HCT116 (cell line): Measurements from ENCODE around the gene TSPAN11. TPM values are rescaled to one million over a fixed set of nuclear protein-coding genes. Genes with fewer than 3 reads are reported as not detected.

Experiments
- ATAC-seq: fragments of 200-7000 bp; cut with Tn5 transposase; 2 replicates; pipeline ENCODE4 v1.9.1; 2020; ENCODE audit warnings: mild to moderate bottlenecking, moderate library complexity
- BruUV-seq: library from RNA; stranded (reverse); fragments of 400-500 nt; replicated peaks from 2 replicates; lab custom pipeline; 2021; lab: Mats Ljungman, UMichigan
- CTCF ChIA-PET: fragments of 300-600 bp; sonication (Branson Sonifier 250); formaldehyde crosslinking; loops from one replicate; lab custom pipeline; 2021; ENCODE audit warnings: antibody characterized with exemption; lab: Charles Lee
- POLR2A ChIA-PET: fragments of 300-600, 350-600 bp; sonication (Branson Sonifier 250); formaldehyde crosslinking; loops from one replicate; lab custom pipeline; 2021; ENCODE audit warnings: antibody characterized with exemption; lab: Charles Lee
- RAD21 ChIA-PET, 2 experiments: fragments of 300-600 bp; sonication (Branson Sonifier 250); formaldehyde crosslinking; loops; one replicate each; lab custom pipeline; 2023; ENCODE audit warnings: low total read pairs in 2 of 2; ENCODE audit not compliant: uncharacterized antibody in 2 of 2, unreplicated experiment in 2 of 2, low non-redundant PET in 1 of 2; lab: Charles Lee
- DNase-seq: peaks from one replicate; pipeline ENCODE4 v3.0.0-alpha.2; 2010; ENCODE audit warnings: low read depth, low spot score
- H2AFZ ChIP-seq: fragments of 200-600 bp; shearing (Covaris generic), sonication (generic); 2 replicates; pipeline ENCODE4 v1.6.1; 2017; ENCODE audit warnings: low read depth, mixed run types, mixed read lengths, antibody characterized with exemption, low read length; ENCODE audit not compliant: poor library complexity, severe bottlenecking
- H3K27ac ChIP-seq: 2 replicates; pipeline ENCODE4 v1.5.1; 2012; ENCODE audit warnings: low read depth, low read length
- H3K27me3 ChIP-seq: fragments of 200-600 bp; sonication (generic); 2 replicates; pipeline ENCODE4 v1.6.1; 2016; ENCODE audit warnings: mixed run types, low read length, mixed read lengths; ENCODE audit not compliant: insufficient read depth
- H3K36me3 ChIP-seq, 2 experiments: fragments of 200-500 bp in 1 of 2; fragments of 200-600 bp in 1 of 2; sonication (Bioruptor generic) in 1 of 2; sonication (generic) in 1 of 2; 2 replicates each; pipeline versions ENCODE4 v1.5.1 to v1.6.1; 2014 to 2016; ENCODE audit warnings: low read length in 2 of 2, inconsistent platforms in 1 of 2, mixed read lengths in 1 of 2, mixed run types in 1 of 2; ENCODE audit not compliant: insufficient read depth in 2 of 2, control insufficient read depth in 1 of 2
- H3K4me1 ChIP-seq, 2 experiments: fragments of 200-600 bp in 1 of 2; sonication (generic) in 1 of 2; 2 replicates each; pipeline versions ENCODE4 v1.5.1 to v1.6.1; 2012 to 2017; ENCODE audit warnings: low read length in 2 of 2, inconsistent platforms in 1 of 2, mild to moderate bottlenecking in 1 of 2, mixed read lengths in 1 of 2, mixed run types in 1 of 2, moderate library complexity in 1 of 2; ENCODE audit not compliant: insufficient read depth in 2 of 2, control insufficient read depth in 1 of 2
- H3K4me2 ChIP-seq: fragments of 200-600 bp; sonication (generic); 2 replicates; pipeline ENCODE4 v1.6.1; 2017; ENCODE audit warnings: mixed run types, low read length, mixed read lengths
- H3K4me3 ChIP-seq, 2 experiments: fragments of 200-600 bp in 1 of 2; sonication (generic) in 1 of 2; replicated peaks in 1 of 2; 2 replicates each; pipeline ENCODE4 v1.5.1; 2011 to 2016; ENCODE audit warnings: low read length in 2 of 2, control low read depth in 1 of 2, low read depth in 1 of 2, mild to moderate bottlenecking in 1 of 2, mixed read lengths in 1 of 2, mixed run types in 1 of 2
- H3K79me2 ChIP-seq: fragments of 200-600 bp; sonication (generic); 2 replicates; pipeline ENCODE4 v1.6.1; 2017; ENCODE audit warnings: mild to moderate bottlenecking, mixed run types, low read length, moderate library complexity, mixed read lengths; ENCODE audit not compliant: insufficient read depth
- H3K9ac ChIP-seq: fragments of 200-600 bp; sonication (generic); 2 replicates; pipeline ENCODE4 v1.6.1; 2016; ENCODE audit warnings: low read length, mixed read lengths
- H3K9me2 ChIP-seq: fragments of 200-600 bp; sonication (generic), shearing (Covaris generic); 2 replicates; pipeline ENCODE4 v1.6.1; 2017; ENCODE audit warnings: mixed run types, mild to moderate bottlenecking, moderate library complexity; ENCODE audit not compliant: insufficient read depth
- H3K9me3 ChIP-seq, 2 experiments: fragments of 200-500 bp in 1 of 2; fragments of 200-600 bp in 1 of 2; sonication (Bioruptor generic) in 1 of 2; sonication (generic) in 1 of 2; 2 replicates each; pipeline ENCODE4 v1.6.1; 2014 to 2017; ENCODE audit warnings: low read length in 2 of 2, mixed read lengths in 2 of 2, inconsistent platforms in 1 of 2, low read depth in 1 of 2, mild to moderate bottlenecking in 1 of 2, mixed run types in 1 of 2, moderate library complexity in 1 of 2; ENCODE audit not compliant: control insufficient read depth in 1 of 2, insufficient read depth in 1 of 2
- H4K20me1 ChIP-seq: fragments of 200-600 bp; sonication (generic), shearing (Covaris generic); 2 replicates; pipeline ENCODE4 v1.6.1; 2017; ENCODE audit warnings: mixed run types, mild to moderate bottlenecking, moderate library complexity; ENCODE audit not compliant: insufficient read depth
- ATF3 ChIP-seq: IDR thresholded peaks from 2 replicates; pipeline ENCODE4 v1.6.1; 2012
- CBX3 ChIP-seq: IDR thresholded peaks from 2 replicates; pipeline ENCODE4 v1.6.1; 2012; ENCODE audit warnings: low read depth
- CEBPB ChIP-seq: IDR thresholded peaks from 2 replicates; pipeline ENCODE4 v1.6.1; 2012; ENCODE audit warnings: low read depth
- EGR1 ChIP-seq: IDR thresholded peaks from 2 replicates; pipeline ENCODE4 v1.6.1; 2012; ENCODE audit warnings: low read depth
- ELF1 ChIP-seq: IDR thresholded peaks from 2 replicates; pipeline ENCODE4 v1.6.1; 2012; ENCODE audit warnings: low read depth, borderline replicate concordance
- EZH2phosphoT487 ChIP-seq: fragments of 200-600 bp; IDR thresholded peaks from 2 replicates; pipeline ENCODE4 v1.6.1; 2018; ENCODE audit warnings: antibody characterized with exemption, borderline replicate concordance
- MAX ChIP-seq: IDR thresholded peaks from 2 replicates; pipeline ENCODE4 v1.6.1; 2012
- RAD21 ChIP-seq: IDR thresholded peaks from 2 replicates; pipeline ENCODE4 v1.6.1; 2012; ENCODE audit warnings: low read depth, mild to moderate bottlenecking
- REST ChIP-seq: IDR thresholded peaks from 2 replicates; pipeline ENCODE4 v1.6.1; 2012; ENCODE audit warnings: low read depth
- SIN3A ChIP-seq: IDR thresholded peaks from 2 replicates; pipeline ENCODE4 v1.6.1; 2012; ENCODE audit warnings: low read depth
- SRF ChIP-seq: IDR thresholded peaks from 2 replicates; pipeline ENCODE4 v1.6.1; 2012; ENCODE audit warnings: low read depth
- ZBTB33 ChIP-seq: IDR thresholded peaks from 2 replicates; pipeline ENCODE4 v1.6.1; 2011; ENCODE audit warnings: mild to moderate bottlenecking, low read length, moderate library complexity; ENCODE audit not compliant: insufficient replicate concordance; ENCODE audit errors: extremely low read depth
- ZNF274 ChIP-seq: fragments of 200-500 bp; sonication (Bioruptor generic); IDR thresholded peaks from 2 replicates; pipeline ENCODE4 v1.6.1; 2014; ENCODE audit warnings: mild to moderate bottlenecking, low read depth, low read length, inconsistent platforms
- intact Hi-C: fragments of 100-400 bp; cut with micrococcal nuclease; formaldehyde crosslinking; loops from 2 replicates; pipeline ENCODE4 v1.10.0; 2022
- total RNA-seq: library from RNA; stranded (reverse); gene quantifications from one replicate; pipeline ENCODE4 v1.2.1, GENCODE V29; 2021; ENCODE audit not compliant: unreplicated experiment

Gene TSPAN11
- total RNA-seq, 1 experiment from 2014 or later: not detected

GRCh38 chr12:31018106-31018789 lies 91.7 kb downstream of the TSPAN11 start:
- Histone ChIP-seq H3K4me3 (no peak overlapping the region), H3K9me2 (no peaks in the 10 kb centered on the region), H3K4me2 (no peak overlapping the region), H4K20me1 (no peaks in the 10 kb centered on the region), H3K9me3 (no peaks in the 10 kb centered on the region), H3K36me3 (no peaks in the 10 kb centered on the region), H3K27me3 (no peaks in the 10 kb centered on the region), H3K4me1 (no peaks in the 10 kb centered on the region), H3K27ac (no peak overlapping the region), H3K79me2 (no peaks in the 10 kb centered on the region), H3K9ac (no peak overlapping the region), H2AFZ (no peak overlapping the region)
- intact Hi-C loops: no loop called here
- ChIA-PET POLR2A (no interaction called here), CTCF (no interaction called here), RAD21 (no interaction called here)
- no TSS peak for BruUV-seq
- TF ChIP-seq CBX3: no peak
- ATAC-seq (no peak), DNase-seq (no peak)

- ChIA-PET POLR2A (no interaction called here), RAD21 (no interaction called here), CTCF (no interaction called here)
- H3K4me3 ChIP-seq: no peak overlapping the region
- no peaks in the 10 kb centered on the region for H3K9me3 ChIP-seq
- no peak overlapping the region for H3K9ac ChIP-seq
- no peak overlapping the region for H3K4me2 ChIP-seq
- no peak overlapping the region for H3K27ac ChIP-seq
- no peak overlapping the region for H2AFZ ChIP-seq
- DNase-seq (no peak), ATAC-seq (no peak)
- no peaks in the 10 kb centered on the region for H4K20me1 ChIP-seq
- BruUV-seq: no TSS peak
- no peaks in the 10 kb centered on the region for H3K27me3 ChIP-seq
- H3K9me2 ChIP-seq: no peaks in the 10 kb centered on the region
- H3K79me2 ChIP-seq: no peaks in the 10 kb centered on the region
- no peaks in the 10 kb centered on the region for H3K36me3 ChIP-seq
- no peaks in the 10 kb centered on the region for H3K4me1 ChIP-seq
- intact Hi-C loops: no loop called here
- no peak for TF ChIP-seq EGR1
- no peak for TF ChIP-seq CEBPB
- no peak for TF ChIP-seq CBX3
- no peak for TF ChIP-seq REST
- no peak for TF ChIP-seq SRF
- TF ChIP-seq EZH2phosphoT487: no peak
- no peak for TF ChIP-seq ELF1
- TF ChIP-seq SIN3A: no peak
- TF ChIP-seq ZBTB33: no peak
- TF ChIP-seq MAX: no peak
- TF ChIP-seq ATF3: no peak
- TF ChIP-seq RAD21: no peak
- no peak for TF ChIP-seq ZNF274
Observed at GRCh38 chr12:31018790-31019505, 92.4 kb downstream of the TSPAN11 start.
